ENCODE data around the gene PLXDC2.

PLXDC2 gene

DNA sequence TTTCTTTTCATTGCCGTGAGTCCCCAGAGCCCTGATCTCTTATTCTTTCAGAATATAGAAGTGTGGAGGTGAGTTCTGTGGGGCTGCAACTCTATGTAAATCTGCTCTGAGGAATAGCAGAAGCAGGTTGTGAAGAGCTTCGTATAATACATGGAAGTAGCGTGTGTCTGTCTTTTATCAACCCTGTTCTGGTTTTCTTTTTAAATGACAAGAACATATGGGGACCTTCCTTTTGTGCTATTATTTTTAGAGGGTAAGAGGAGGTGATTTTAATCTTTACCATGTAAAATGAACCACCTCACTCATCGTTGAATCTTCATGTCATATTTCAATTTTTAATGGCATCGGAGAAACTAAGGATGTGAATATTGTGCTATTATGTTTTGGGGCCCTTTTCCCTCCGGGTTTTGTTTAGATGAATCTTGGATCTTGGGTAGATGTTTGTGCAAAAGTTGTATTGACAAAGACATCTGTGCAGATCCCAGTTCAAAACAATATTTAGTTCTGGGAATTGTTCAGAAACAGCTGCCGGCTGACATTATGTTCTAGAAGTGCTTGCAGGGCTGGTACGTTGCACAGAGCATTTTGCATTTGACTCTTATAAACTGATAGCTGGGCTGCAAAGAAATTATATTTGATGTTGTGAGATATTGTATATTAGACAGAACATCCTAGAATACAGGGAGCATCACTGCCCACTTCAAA, 46.7 kb downstream of the PLXDC2 start:
- no peak for DNase-seq

DNA sequence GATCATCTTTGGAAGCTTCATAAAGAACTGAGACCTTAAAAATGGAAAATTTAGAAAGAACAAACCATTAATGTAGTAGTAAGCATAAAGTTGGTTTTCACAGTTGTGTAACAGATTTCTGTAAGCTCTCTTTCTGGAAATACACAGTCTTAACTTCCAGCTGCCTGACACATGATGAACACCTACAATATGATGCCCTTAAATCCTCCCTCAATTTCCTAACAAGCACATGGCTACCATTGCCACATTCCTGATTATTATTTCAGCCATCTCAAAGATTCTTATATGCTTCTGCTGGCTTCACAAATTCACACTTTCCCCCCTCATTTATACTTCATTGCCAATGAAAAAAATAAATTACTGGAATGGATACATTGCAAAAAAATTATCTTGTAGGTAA, 49.4 kb downstream of the PLXDC2 start:
- DNase-seq = no peak

DNA sequence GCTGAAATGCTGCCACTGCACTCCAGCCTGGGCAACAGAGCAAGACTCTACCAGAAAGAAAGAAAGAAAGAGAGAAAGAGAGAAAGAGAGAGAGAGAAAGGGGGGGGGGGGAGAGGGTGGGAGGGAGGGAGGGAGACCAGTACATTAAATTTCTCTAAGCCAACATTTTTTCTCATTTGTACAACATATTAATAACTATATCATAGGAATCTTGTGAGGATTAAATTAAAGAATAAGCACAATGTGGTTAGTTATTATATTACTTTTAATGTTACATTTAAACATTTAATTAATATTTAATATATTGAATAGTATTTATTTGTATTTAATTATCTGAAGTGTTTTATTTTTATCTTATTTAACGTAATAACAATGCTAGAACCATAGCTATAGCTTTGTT, 53.1 kb downstream of the PLXDC2 start:
- no peak for DNase-seq

DNA sequence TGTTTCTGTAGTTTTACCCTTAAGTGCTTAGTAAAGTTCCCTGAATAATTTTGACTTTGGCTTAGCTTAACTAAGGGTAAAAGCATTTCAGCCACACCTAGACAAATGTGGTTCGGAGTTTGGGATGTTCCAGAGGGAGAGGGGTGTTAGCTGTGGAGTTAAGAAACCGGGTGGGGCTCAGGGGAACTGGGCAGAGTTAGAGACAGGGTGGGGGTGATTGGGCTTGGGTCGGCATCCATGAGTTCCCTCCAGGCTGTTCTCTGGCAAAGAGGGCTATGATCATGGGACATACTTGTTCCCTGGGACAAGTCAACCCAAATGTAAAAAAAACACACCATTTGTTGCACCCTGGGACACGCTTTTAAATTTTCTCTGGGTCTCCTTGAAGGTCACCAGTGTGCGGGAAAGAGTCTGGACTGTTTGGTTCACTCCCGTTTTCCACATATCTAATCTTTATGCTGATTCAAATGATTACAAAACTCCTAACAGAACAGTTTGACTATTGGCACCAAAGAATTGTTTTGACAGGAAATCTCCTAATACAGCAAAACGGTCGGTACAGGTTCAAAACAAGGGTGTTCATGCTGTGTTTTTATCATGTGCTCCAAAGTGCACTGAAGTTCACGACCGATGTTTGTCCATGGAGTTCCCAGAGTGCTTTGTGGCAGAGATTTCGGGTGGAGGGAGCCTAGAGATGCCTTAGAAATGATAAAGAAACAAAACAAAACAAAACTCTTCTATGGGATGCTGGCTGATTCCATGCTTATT, 56.5 kb downstream of the PLXDC2 start:
- DNase-seq = no peak

DNA sequence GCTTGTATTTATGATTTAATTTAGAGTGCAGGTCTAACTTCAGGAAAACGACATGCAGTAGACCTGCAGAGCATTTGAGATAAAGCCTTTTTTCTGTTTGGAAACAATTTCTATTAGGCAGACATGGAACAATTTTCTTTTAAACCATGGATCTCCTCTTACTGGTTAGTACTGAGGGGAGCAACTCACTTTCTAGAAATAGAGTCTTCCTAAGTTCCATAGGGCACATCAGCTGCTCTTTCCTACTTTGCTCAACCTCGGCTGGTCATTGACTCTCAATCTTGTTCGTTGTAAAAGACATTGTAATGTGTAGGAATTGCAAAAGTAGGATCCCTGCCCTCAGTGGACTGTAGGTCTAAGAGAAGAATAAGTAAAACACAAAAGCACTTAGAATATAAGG, 58.0 kb downstream of the PLXDC2 start:
- DNase-seq = no peak

DNA sequence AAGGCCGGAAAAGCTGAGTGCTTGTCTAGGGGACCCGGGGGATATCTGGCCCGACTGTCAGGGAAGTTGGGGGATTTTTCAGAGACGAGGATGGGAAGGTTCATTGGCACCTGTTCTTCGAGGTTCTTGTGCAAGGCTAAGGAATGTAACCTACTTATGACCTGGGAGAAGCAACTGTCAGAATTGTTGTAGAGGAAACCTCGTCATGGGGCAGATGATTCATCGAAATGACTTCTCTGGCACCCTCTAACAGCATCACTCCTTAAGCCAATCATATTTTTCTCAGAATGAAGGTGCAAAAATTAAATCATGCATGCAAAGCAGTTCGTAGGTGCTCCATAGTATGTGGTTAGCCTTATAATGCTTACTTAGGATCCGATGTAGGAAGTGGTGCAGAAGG, 58.6 kb downstream of the PLXDC2 start:
- DNase-seq = no peak

DNA sequence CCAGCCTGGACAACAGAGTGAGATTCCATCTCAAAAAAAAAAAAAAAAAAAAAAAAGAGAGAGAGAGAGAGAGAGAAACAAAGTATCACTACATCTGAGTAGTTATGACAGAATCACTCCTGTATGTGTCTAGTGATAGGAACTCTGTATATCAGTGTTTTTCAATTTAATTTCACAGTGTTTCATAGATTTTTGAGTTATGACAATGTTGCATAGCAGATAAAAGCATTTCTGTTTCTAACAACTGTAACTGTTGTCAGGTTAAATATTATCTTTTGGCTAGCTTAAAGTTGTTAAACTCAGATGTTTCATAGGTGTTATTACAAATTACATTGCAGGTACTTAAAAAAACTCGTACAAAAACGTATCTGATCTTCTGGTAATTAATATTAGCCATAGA, 60.3 kb downstream of the PLXDC2 start:
- DNase-seq = no peak

DNA sequence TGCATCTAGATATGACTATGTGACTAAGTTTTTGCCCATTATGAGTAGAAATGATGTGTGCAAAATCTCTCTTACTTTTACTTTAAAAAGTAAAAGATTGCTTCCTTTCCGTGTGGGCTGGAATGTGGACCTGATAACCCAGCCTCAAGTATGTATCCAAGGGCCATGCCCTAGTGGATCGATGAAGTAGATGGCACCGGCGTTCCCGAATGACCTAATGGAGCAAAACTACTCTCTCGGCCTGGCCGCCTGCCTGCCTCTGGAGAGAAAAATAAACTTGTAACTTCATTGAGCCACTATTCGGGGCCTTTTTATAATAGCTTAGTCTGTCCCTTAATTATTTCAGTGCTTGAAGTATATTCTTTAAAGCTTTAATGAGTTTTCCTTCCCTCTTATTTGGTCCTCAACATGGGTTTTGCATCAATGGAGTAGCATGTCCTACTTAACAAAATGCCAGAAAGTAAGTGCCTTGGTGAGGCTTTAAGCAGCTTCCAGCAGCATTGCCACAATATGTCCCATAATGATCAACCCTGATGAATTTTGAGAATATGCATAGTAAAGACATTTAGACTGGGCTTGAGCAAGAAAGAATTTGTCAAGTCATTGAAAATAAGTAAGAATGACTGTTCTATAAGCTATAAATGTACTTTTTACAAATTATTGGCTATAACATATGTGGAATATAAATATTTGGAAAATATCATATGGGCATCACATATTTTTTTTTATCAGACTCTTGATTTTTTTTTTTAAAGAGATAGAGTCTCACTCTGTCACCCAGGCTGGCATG, 61.4 kb downstream of the PLXDC2 start:
- no peak for DNase-seq

DNA sequence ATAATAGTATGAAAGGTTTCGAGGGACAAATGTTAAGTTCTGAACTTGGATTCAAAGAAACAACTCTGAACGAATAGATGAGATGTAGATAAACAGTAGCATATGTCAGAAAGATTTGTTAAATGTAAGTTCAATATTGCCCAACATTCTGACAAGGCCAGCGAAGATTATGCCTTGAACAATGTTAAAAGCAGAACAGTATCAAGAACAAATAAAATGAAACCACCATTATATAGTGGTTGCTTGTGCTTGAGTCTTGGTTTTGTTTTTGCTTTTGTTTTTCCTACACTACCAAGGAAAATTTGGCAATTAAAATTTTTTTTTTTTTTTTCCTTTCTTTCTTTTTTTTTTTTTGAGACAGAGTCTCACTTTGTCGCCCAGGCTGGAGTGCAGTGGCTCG, 66.4 kb downstream of the PLXDC2 start:
- DNase-seq = no peak

DNA sequence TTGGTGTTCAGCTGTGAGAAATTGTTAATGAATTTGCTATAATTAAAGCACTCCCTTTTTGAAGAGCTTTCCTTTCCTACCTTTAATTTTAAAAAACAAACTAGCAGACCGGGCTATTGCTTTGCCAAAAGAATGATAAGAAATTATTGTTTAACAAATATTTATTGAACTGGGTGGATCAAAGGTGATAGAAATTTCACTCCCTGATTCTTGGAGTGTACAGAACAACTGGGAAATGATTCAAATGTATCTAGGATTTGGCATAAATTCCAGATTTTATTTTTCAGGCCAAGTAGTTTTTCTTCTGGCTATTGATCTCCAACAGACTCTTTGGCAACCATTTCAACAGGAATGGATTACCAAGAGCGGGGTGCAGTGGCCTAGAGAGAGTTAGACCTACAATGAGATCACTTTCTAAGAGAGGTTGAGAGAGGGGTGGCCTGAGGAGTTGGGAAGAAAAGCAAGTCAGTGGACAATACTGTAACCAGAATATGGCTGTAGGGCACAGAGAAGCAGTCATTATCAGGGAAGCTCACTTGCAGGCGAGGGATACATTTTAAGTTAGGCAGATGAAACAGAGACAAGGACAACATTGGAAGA, 71.9 kb downstream of the PLXDC2 start:
- DNase-seq = no peak

DNA sequence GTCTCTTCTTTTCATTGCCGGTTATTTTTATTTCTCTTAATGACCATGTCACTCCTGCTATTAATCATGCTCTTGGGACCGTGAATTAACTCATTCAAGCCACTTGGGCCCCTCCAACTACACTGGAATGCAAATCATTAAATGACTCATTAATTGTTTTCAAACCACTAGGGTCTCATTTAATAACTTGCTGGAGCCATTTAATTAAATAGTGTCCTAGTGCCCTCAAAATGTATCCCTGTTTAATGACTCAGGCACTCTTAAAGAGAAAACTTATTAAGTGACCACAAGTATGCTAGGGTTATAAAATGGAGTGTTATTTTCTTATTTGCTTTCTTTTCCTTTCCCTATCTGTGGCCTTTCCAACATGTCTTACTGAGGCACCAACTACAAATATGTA, 73.0 kb downstream of the PLXDC2 start:
- no peak for DNase-seq

DNA sequence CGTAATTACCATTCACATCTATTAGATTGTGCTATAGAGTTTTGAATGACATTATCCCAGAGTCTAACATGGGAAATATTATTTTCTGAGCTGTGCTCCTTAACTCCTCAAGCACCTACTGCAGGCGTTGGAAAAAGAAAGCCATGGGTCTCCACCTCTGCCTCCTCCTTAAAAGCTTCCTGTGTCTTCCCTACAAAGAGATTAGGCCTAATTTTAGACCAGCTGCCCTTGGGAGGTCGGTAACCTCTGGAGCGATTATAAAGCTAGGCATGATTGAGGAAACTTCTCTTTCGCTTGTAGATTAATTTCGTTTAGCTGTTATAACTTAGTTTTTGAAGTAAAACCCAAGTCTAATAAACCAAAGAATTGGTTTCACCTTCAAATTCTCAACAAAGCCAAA, 75.2 kb downstream of the PLXDC2 start:
- DNase-seq = no peak

DNA sequence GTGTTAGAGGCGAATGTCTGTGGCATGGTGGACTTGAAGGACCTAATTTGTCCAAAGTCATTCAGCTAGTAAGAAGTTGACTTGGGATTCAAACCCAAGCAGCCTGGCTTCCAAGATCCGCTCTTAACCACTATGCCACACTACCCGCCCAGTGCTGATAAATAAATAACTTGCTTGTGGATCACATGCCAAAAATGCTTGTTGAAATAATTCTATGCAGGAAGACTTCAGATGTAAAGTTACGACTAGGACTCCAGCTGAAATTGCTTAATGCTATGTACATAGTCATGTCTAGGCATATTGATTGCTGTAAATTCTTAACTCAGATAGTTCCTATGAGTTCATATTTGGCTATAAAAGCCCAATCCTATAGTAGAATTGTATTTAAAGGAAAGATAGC, 76.0 kb downstream of the PLXDC2 start:
- DNase-seq = no peak

DNA sequence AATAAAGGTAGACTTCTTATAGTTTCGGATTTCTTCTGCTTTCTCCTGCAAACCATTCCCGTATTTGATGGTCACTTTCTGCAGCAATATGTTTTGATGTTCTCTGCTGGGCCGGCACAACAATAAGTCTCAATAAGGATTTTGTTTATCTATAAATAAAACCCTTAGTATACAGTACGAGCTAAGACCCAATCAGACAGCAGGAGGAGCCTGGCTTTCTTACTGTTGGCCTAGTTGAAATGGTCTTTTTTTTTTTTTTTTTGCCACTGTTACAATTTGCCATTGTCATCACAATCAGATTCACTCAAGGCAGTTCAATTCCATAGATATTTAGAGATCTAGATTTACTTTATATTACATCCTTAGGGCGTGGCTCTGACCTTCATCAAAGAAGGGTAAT, 76.4 kb downstream of the PLXDC2 start:
- no peak for DNase-seq

DNA sequence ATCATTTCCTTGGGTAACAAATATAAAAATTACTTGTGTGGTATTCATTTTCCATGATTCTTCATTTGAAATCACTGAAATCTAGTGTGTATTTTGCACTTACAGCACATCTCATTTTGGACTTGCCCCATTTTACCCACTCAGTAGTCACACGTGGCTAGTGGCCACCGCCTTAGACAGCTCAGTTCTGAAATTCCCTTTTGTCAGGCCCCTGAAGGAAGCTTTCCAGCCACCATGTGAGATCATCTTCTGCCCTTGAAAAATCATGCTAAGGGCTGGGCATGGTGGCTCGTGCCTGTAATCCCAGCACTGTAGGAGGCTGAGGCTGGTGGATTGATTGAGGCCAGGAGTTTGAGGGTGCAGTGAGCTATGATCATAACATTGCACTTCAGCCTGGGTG, 79.3 kb downstream of the PLXDC2 start:
- DNase-seq = no peak

DNA sequence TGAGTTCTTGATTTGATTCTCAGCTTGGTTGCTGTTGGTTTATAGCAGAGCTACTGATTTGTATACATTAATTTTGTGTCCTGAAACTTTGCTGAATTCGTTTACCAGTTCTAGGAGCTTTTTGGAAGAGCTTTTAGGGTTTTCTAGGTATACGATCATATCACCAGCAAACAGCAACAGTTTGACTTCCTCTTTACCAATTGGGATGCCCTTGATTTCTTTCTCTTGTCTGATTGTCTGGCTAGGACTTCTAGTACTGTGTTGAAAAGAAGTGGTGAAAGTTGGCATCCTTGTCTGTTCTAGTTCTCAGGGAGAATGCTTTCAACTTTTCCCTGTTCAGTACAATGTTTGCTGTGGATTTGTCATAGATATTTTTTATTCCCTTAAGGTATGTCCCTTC, 86.2 kb downstream of the PLXDC2 start:
- no peak for DNase-seq

DNA sequence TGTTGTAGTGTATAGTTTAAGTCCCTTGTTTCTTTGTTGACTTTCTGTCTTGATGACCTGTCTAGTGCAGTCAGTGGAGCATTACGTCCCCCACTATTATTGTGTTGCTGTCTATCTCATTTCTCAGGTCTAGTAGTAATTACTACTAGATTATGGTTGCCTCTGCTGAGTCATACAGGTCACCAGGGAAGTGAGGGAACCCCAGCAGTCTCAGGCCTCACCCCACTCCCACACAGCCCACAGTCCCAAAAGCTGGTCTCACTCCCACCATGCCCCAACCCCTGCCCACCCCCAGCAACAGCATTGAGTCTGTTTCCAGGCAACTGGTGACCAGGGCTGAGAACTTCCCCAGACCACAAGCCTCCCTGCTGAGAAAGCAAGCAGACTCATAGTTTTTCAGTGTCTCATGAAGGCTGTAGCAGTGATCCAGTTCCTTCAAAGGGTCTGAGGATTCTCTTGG, 88.0 kb downstream of the PLXDC2 start:
- DNase-seq = no peak

DNA sequence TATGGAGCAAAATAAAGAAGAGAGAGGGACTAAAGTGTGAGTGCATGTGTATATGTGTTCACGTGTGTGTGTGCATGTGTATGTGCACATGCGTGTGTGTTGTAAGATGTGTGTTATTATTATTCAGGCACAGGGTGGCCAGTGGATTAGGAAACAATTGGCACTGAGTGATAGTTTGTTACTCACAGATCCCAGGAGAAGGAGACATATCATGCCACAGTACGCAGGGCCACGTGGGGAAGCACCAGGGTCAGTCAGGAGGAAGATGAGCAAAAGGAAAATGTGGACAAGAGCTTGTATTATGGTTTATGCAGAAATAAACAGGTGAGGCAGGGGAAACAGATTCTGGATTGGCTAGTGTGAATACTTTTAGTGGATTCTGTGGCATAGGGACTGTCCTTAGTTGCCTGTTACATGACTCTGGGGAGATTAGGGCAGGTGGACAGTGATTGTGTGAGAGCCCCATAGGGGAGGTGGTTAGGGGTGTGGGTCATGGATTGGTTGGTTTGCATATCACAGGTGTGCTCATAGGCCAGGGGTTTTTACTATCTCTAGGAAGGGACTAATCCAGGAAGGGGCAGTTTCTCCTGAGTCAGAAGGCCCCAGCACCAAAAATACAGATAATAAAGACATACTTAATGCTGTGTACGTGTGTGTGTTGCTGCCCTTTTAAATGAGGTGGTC, 90.0 kb downstream of the PLXDC2 start:
- DNase-seq = no peak

DNA sequence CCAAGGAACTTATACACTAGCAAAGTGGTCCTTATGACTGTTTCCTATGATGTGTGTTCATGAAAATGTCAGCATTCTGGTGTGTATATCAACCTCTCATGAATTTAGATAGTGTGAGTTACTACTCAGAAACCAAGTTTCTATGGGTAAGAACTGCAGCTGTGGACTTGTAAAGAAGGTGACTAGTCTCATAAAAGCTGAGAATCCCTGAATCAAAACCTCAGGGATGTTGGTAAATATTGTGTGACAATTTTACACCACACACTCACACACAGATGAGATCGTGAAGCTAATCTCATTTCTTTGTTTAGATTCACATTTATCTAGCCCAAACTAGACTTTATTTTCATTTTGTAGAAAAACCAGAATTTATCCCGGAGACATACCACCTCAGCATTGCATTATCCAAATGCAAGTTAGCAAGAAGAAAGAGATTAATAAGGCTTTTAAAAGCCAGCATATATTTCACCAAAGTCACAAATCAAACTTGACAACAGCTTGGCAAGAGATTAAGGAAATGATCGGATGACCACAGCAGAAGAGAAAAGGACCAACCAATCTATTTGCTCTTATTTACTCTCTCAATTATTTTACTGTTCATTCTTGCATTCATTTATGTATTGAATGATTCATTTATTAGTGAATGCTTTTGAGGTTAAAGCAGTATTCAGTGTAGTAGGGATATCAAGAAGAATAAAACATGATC, 92.9 kb downstream of the PLXDC2 start:
- DNase-seq = no peak

DNA sequence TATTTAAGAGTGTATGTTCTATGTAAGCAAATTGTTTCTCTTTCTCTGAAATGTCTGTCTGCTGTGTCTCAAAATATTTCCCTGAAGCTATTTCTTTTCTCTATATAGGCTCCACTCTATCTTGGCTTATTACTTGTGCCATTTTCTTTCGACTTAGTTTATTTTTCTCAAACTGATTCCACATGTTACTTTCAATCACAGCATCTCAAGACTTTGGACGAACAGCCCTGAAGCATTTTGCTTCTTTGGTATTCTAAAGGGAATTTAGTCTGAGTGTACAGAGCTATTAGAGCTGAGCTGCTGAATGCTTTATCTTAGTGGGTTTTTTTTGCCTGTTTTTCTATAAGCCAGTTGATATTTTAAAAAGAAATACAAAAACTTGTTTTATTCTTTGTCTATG, 95.7 kb downstream of the PLXDC2 start:
- no peak for DNase-seq

DNA sequence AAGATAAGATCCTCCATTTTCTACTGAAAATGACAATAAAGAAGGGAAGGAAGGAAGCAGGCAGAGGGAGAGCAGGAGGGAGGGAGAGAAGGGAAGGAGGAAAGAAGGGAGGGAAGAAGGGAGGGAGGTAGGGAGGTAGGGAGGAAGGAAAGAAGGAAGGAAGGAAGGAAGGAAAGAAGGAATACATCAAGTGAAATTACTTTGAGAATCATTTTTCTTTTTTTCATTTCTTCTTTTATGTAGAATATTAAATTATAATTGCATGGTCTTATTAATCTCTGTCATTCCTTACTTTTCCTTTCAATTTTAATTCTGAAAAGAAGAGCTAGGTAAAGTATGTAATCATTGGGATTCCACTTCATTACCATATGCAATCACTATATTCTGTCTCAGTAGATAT, 97.8 kb downstream of the PLXDC2 start:
- no peak for DNase-seq

DNA sequence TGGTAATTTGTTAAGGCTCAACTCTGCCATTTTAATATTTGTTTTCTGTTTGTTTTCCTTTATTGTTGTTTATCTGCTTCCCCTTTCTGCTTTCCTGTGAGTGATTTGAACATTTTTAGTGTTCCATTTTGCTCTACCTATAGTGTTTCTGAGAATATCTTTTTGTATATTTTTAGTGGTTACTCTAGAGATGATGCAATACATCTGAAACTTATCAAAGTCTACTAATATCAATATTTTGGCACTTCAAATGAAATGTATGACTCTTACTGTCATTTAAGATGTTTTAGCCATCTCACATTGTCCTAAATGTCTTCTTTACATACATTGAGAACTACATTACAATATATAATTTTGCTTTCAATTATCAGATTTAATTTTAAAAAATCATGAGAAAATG, 98.9 kb downstream of the PLXDC2 start:
- DNase-seq = no peak

Measured in activated CD4-positive, alpha-beta T cell treated with anti-CD3 and anti-CD28 coated beads, Interleukin-2, Interleukin-6, amounts not matched to agents 100 ng/mL and 50 ng/mL, durations not matched to agents 16 hours and 8 hours (primary cell).